HG03060 (cell line): ENCODE results near the gene LDLRAD3.
"Not testable (repeated sequence)": the region's sequence is repeated elsewhere in the genome, so short reads cannot be mapped to it uniquely, and the experiment has no call there.

Experiments
- ATAC-seq: cut with Tn5 transposase; IDR thresholded peaks from one replicate; pipeline ENCODE4 v1.9.1; 2021; ENCODE audit warnings: low read depth, moderate number of reproducible peaks; ENCODE audit not compliant: unreplicated experiment

Gene LDLRAD3

DNA sequence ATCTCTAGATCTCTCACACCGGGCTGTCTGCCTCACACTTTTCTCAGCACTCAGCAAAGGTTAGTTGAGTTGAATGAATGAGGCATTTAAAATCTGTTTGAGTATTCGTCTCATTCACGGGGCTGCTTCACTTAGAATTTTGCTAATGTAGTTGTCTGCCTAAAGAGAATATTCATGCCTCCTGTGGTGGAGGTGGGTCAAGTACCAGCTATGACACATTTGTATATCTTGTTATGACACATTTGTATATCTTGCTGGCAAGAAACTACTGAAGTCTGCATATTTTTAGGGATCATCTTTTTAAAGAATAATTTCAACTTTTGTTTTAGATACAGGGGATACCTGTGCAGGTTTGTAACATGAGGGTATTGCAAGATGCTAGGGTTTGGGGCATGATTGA is 43.1 kb downstream of the LDLRAD3 start:
- no peak for ATAC-seq

DNA sequence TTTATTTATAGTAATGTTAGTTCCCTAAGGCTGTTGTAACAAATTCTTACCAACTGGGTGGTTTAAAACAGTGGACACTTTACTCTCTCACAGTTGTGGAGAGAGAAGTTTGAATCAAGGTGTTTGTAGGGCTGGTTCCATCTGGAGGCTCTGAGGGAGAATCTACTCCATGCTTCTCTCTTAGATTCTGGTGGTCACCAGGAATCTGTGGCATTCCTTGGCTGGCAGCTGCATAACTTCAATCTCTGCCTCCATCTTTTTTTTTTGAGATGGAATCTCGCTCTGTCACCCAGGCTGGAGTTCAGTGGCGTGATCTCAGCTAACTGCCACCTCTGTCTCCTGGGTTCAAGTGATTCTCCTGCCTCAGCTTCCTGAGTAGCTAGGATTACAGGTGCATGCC is 46.3 kb downstream of the LDLRAD3 start:
- no peak for ATAC-seq

DNA sequence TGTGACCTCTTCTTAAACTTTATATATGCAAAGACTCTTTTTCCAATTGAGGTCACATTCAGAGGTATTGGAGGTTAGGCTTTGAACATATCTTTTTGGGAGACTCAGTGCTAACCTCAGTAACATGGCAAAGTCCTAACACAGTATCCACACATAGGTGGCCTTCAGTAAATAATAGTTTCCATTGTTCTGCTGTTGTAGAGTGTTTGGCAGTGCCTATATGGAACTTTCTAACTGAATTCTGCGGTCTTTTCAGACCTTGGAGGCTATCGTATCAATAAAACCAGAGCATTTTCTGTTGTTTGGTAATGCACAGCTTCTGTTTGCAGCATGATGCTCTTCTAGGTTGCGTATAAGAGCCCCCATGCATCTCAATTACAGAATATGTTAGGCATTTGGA is 47.0 kb downstream of the LDLRAD3 start:
- ATAC-seq = no peak

DNA sequence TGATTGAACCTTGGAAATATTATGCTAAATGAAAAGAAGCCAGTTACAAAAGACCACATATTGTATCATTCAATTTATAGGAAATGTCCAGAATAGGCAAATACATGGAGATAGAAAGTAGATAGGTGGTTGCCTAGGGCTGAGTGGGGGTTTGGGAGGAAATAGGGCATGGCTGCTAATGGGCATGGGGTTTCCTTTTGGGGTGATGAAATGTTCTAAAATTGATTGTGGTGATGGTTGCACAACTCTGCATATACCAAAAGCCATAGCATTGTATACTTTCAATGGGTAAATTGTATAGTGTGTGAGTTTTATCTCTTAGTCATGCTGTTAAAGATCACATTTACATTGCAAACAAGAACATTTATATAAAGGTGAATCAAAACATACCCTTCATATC is 48.7 kb downstream of the LDLRAD3 start:
- ATAC-seq = no peak

DNA sequence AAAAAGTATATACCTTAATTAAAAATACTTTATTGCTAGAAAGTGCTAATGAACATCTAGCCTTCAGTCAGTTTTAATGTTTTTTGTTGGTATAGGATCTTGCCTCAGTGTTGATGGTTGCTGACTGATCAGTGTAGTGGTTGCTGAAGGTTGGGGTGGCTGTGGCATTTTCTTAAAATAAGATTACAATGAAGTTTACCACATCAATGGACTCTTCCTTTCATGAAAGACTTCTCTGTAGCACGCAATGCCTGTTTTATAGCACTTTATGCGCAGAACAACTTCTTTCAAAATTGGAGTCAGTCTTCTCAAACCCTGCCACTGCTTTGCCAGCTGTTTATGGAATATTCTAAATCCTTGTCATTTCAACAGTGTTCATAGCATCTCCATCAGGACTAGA is 50.6 kb downstream of the LDLRAD3 start:
- ATAC-seq = no peak

DNA sequence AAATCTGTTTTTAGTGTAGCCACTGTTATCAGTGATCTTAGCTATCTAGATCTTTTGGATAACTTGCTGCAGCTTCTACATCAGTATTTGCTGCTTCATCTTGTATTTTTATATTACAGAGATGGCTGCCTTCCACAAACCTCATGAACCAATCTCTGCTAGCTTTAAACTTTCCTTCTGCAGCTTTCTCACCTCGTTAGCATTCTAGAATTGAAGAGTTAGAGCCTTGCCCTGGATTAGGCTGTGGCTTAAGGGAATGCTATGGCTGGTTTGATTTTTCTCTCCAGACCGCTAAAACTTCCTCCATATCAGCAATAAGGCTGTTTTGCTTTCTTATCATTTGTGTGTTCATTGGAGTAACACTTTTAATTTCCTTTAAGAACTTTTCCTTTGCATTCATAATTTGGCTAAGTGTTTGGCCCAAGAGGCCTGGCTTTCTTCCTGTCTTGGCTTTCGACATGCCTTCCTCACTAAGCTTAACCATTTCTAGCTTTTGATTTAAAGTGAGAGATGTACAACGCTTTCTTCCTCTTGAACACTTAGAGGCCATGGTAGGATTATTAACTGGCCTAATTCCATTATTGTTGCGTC is 51.9 kb downstream of the LDLRAD3 start:
- no peak for ATAC-seq

DNA sequence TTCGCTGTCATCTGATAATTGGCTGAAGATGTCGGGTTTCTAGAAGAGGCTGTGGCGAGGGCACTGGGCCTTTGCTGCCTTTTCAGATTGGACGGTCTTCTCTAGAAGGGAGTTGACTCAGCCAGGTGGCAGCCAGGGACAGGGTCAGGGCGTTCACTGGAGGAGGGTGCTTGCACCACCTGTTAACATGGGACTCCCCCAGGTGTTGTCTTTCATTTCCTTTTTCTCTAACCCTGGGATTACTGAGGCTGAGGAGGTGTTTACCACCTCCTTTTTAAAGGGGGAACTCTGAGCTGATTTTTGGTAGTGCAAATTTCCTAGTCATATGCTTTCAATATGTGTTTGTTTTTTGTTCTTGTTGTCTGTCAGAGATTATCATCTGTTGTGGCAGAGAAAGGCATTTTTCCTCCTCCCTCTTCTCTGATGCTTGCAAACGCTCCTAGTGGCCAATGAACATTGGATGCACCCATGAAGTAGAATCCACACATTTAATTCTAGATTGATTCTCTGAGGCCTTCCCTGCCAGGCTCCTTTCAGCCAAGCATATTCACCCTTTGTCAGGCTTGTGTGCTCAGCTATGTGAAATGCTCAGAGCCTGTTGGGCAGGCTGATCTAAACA is 54.1 kb downstream of the LDLRAD3 start:
- ATAC-seq = no peak

DNA sequence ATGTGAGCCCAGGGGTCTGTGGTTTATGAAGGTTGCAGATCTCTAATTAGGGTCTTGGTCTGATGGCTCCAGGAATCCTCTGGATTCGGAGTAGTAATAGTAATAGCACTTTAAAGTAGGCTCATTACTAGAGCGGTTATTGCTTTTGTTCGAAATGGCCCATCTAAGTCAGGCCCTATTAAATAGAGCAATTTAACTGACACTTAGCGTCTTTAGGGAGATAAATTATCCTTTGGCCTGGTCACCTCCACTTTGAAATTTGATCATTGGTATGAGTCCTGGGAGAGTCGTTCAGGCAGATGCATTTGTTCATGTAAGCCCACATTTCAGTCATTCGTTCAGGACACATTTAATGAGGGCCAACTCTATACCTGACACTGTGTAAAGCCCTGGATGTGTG is 54.8 kb downstream of the LDLRAD3 start:
- ATAC-seq = no peak

DNA sequence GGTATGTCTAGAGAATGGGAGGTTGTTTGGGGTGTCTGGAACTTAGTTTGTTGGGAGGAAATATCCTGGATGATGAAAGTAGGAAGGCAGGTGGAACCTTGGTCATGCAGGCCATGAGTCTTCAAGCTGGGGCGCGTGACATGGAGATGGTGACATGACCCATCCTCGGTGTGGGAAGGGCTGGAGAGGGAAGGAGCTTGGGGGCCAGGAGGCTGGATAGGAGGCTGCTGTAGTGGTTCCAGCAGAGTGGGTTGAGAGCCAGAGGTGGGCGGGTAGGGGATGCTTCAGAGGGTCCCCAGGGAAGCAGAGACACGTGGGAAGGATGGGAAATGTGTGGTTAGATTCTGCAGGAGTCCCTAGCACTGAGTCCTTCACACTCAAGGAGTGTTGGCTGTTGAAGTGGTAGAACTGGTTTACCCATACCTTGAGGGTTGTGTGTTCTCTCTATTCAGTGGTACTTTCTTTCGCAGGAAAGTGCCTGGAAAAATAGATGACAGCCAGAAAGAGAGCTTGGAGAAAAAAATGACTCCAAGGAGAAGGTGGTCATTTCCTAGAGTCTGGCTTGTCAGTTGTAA is 56.8 kb downstream of the LDLRAD3 start:
- ATAC-seq = no peak

DNA sequence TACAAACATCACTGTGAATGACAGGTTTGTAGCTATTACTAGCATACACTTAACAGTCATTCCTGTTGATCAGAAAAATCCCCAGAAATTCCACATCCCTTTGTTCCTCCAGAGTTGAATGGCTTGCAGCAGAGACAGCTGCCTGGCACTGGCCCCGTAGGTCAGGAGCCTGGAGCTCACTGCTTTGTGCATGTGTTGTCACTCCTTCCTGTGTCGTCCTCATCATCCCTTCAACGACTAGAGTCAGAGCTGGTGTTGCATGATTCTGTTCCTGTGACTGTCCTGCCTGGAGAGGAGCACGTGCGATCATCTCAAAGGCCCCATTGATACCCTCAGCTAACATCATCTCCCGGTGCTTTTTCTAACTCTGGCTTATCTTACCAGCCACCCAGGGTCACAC is 58.3 kb downstream of the LDLRAD3 start:
- no peak for ATAC-seq

DNA sequence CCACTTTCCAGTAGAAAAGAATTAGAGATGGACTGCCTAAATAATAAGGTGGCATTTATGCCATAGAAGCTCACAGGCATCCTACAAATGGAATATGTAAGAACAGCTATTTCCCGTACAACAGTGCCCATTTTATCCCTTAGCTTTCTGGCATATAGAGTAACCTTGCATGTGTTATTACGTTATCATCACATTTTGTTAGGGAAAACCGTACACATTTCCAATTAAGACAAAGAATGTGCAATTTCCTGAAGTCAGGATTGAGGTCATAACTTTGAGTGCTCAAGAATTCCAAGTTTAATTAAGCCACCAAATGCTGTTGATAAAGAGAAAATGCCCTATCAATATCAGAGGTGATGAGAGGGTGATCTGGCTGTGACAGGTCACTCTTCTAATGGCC is 58.9 kb downstream of the LDLRAD3 start:
- ATAC-seq = no peak

DNA sequence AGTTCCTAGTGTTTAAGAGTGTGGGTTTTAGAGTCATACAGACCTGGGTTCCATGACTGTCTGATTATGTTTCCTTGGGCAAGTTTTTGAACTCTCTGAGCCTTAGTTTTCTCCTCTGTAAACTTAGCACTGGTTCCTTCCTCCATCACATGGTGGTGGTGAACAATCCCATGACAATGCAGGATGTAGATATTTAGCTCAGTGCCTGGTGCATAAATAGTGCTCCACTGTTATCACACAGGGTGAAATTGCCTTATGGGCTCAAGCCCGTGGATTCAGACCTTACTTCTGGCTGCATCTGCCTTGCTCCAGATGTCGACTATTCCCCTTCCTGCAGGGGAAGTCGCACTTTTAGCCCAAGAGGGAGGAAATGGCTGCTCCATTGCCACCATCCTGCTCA is 62.7 kb downstream of the LDLRAD3 start:
- no peak for ATAC-seq

DNA sequence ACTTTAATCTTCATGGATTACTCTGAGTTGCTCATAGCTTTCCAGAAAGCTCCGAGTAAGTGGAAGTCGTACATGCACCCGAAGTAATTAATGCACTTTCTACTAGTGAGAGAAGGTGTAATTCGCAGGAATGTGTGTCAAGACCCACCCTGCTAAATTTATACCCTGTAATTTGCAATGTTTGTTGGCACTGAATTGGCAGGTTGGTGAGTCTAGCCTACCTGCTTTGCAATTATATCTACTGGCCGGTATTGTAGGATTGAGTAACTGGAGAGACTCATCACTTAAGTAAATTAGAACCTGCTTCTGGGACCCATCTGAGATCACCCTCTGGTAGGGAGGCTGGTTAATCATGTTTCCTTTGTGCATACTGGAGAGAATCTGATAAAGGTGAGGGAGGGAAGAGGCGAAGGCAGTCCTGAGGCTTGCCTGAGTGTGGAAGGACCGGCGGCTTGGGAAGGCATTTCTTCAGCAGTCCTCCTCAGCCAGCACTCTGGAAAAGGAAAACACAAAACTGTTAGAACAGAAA is 63.3 kb downstream of the LDLRAD3 start:
- no peak for ATAC-seq

DNA sequence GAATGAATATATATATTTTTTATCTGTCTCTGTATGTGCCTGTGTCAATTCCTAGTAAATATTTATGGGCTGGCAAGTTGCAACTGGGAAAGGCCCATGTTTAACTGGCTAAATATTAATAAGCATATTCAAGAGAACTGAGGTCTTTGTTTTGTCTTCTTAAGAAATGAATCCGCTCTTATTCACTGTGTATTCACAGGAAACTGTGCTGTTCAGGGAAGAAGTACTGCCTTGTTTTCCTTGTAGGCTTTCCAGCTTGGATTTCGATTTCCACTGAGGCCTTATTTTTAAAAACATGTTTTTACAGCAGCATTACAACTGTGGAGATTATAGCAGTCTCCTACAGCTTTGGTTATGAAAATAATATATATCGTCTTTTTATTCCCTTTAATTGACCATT is 64.7 kb downstream of the LDLRAD3 start:
- no peak for ATAC-seq

DNA sequence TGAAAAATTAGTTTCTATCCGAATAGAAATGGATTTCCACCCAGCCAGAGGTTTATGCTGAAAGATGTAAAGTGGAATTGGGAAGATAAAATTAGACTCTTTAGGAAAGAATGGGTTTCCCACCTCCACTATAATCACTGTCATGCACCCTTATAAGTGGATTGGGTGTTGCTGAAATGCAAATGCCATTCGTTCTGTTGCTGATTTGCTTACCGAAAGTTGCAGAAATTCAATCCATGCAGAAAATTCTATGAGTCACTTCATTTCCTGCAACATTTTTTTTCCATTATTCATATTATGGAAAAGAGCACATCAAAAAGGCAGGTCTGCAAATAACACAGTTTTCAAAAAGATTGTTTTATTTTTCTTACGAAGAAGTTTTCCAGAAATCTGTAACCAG is 65.6 kb downstream of the LDLRAD3 start:
- no peak for ATAC-seq

DNA sequence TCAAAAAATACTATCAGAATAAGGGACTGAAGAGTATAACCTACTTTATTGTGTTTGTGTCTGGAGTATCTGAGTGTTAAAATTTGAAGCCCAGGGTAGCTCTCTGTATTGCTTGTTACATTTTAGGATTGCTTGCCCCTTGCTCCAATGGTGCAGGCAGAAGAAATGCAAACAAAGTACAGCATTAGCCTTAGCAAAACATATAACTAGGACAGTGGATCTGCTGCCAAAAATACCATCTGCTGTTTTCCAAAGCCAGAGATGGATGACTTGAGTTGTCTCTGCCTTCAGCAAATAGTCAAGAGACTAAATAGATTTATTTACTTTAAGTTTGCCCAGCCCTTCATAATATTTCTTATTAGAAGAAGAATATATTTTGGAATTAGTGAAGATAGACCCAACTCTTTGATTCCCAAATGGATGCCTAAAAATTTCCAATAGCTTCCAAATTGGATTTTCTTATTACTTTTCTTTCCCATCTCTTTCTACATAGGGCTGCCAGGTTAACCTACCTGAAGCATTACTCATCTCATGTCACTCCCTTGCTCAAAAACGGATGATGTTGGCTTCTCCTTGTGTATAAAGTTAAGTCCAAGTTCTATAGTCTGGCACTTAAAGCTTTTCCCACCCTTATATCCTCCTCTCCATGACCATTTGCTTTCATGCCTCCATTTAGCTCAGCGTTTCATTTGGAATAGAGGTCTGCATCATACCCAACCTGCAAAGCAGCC is 66.3 kb downstream of the LDLRAD3 start:
- no peak for ATAC-seq

DNA sequence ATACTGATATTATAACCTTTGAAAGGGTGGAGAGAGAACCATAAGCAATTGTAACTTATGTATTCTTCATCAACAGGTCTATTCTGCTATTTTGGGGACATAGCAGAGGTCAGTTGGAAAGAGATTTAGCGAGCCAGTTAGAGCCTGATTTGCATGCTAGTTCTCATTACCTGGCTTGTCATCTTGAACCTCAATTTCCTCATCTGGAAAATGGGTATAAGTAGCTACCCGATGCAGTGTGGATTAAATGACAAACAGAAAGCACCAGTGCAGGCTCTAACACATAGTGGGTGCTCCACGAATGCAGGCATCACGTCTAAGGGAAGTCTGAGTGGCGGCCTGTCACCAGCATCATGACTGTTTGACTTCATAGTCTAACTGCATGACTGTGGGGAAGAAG is 67.7 kb downstream of the LDLRAD3 start:
- no peak for ATAC-seq

DNA sequence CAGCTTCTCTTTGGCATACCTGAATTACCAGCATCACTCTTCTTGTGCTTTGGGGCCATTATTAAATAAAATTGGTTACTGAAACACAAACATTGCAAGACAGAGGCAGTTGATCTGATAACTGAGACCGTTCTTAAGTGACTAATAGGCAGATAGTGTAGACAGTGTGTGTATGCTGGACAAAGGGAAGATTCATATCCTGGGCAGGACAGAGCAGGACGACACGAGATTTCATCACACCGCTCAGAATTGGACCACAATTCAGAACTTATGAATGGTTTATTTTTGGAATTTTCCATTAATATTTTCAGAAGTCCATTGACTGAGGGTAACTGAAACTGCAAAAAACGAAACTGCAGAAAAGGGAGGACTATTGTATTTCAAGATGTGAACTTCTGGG is 68.6 kb downstream of the LDLRAD3 start:
- ATAC-seq = no peak

DNA sequence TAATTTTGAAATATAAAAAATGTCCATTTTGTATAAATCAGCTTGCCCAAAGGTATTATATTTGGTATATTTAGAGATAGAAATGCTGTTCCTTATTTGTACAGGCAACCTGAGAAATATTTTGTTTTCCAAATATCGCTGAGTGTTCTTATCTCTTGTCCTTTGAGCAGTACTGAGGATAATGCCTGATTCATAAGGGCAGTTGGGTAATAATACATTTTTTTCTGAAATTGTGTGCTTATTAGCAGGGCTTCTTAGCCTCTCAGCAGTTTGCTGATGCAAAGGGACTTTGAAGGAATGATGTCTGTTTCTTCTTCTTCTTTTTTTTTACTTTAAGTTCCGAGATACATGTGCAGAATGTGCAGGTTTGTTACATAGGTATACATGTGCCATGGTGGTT is 69.1 kb downstream of the LDLRAD3 start:
- no peak for ATAC-seq

DNA sequence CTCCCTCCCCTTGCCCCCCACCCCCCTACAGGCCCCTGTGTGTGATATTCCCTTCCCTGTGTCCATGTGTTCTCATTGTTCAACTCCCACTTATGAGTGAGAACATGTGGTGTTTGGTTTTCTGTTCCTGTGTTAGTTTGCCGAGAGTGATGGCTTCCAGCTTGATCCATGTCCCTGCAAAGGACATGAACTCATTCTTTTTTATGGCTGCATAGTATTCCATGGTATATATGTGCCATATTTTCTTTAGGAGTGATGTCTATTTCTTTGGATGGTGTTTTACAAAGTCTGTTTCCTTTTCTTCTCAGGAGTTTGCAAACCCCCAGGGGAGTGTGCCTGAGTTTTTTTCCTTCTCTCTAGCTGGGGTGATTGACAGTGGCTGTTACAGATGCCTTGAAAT is 69.6 kb downstream of the LDLRAD3 start:
- ATAC-seq = not testable (repeated sequence)
